SJCRH30 (cell line): ENCODE results near the gene KIF16B. TPM values are rescaled to one million over a fixed set of nuclear protein-coding genes. Genes with fewer than 3 reads are reported as not detected.

Experiments
- DNase-seq, 2 experiments: peaks; one replicate each; pipeline ENCODE4 v3.0.0-alpha.2; 2015 to 2020
- H3K27ac ChIP-seq: fragments of 250-450 bp; sonication (Bioruptor Pico); 2 replicates; pipeline ENCODE4 v1.5.1; 2020; ENCODE audit warnings: mild to moderate bottlenecking, moderate library complexity
- H3K27me3 ChIP-seq: fragments of 250-450 bp; sonication (Bioruptor Pico); 2 replicates; pipeline ENCODE4 v1.5.1; 2020; ENCODE audit warnings: mild to moderate bottlenecking, moderate library complexity
- H3K36me3 ChIP-seq: fragments of 250-450 bp; sonication (Bioruptor Pico); 2 replicates; pipeline ENCODE4 v1.5.1; 2020; ENCODE audit warnings: mild to moderate bottlenecking, moderate library complexity
- H3K4me1 ChIP-seq: fragments of 250-450 bp; sonication (Bioruptor Pico); 2 replicates; pipeline ENCODE4 v1.5.1; 2020; ENCODE audit warnings: mild to moderate bottlenecking, moderate library complexity
- H3K4me3 ChIP-seq: fragments of 250-450 bp; sonication (Bioruptor Pico); 2 replicates; pipeline ENCODE4 v1.5.1; 2020; ENCODE audit warnings: mild to moderate bottlenecking, moderate library complexity
- H3K9me3 ChIP-seq: fragments of 250-450 bp; sonication (Bioruptor Pico); replicated peaks from 2 replicates; pipeline ENCODE4 v1.5.1; 2020; ENCODE audit warnings: mild to moderate bottlenecking, moderate library complexity
- total RNA-seq: library from RNA; depleted of rRNA; stranded (reverse); fragments of >200 nt; shearing (Covaris generic); gene quantifications from 2 replicates; pipeline ENCODE4 v1.2.3, GENCODE V29; 2014

KIF16B gene
- total RNA-seq, 1 experiment from 2014 or later = 2.0 TPM

GRCh38 chr20:16553684-16554083 is 19.6 kb downstream of the KIF16B start:
- H3K27ac ChIP-seq = no peak overlapping the region
- H3K36me3 ChIP-seq = no peaks in the 10 kb centered on the region
- no peaks in the 10 kb centered on the region for H3K9me3 ChIP-seq
- no peaks in the 10 kb centered on the region for H3K4me1 ChIP-seq
- H3K27me3 ChIP-seq = no peaks in the 10 kb centered on the region
- no peak overlapping the region for H3K4me3 ChIP-seq
- no peak for DNase-seq

- no peak overlapping the region for H3K27ac ChIP-seq
- no peaks in the 10 kb centered on the region for H3K36me3 ChIP-seq
- H3K4me3 ChIP-seq = no peak overlapping the region
- DNase-seq = no peak
- no peaks in the 10 kb centered on the region for H3K9me3 ChIP-seq
- no peaks in the 10 kb centered on the region for H3K4me1 ChIP-seq
- no peaks in the 10 kb centered on the region for H3K27me3 ChIP-seq
Observed at GRCh38 chr20:16553101-16553500, 20.1 kb downstream of the KIF16B start.

GRCh38 chr20:16552015-16552414 is 21.2 kb downstream of the KIF16B start:
- no peak overlapping the region for H3K27ac ChIP-seq
- DNase-seq = no peak

GRCh38 chr20:16551607-16552006 is 21.6 kb downstream of the KIF16B start:
- Histone ChIP-seq H3K4me3 (no peak overlapping the region), H3K27ac (no peak overlapping the region), H3K36me3 (no peaks in the 10 kb centered on the region), H3K9me3 (no peaks in the 10 kb centered on the region), H3K27me3 (no peaks in the 10 kb centered on the region), H3K4me1 (no peaks in the 10 kb centered on the region)
- DNase-seq = no peak

More at GRCh38 chr20:16552015-16552414, 21.2 kb downstream of the KIF16B start:
- Histone ChIP-seq H3K36me3 (no peaks in the 10 kb centered on the region), H3K27me3 (no peaks in the 10 kb centered on the region), H3K4me3 (no peak overlapping the region), H3K4me1 (no peaks in the 10 kb centered on the region), H3K9me3 (no peaks in the 10 kb centered on the region)

- Histone ChIP-seq H3K4me3 (no peak overlapping the region), H3K27ac (no peak overlapping the region), H3K27me3 (no peaks in the 10 kb centered on the region), H3K9me3 (no peaks in the 10 kb centered on the region), H3K4me1 (no peaks in the 10 kb centered on the region), H3K36me3 (no peaks in the 10 kb centered on the region)
- DNase-seq = no peak
Observed at GRCh38 chr20:16548068-16548672, 25.1 kb downstream of the KIF16B start.

- no peak overlapping the region for H3K4me3 ChIP-seq
- H3K36me3 ChIP-seq = no peaks in the 10 kb centered on the region
- no peak overlapping the region for H3K27ac ChIP-seq
- no peak for DNase-seq
- no peaks in the 10 kb centered on the region for H3K27me3 ChIP-seq
- H3K9me3 ChIP-seq = no peaks in the 10 kb centered on the region
- no peaks in the 10 kb centered on the region for H3K4me1 ChIP-seq
Observed at GRCh38 chr20:16544949-16545348, 28.3 kb downstream of the KIF16B start.

GRCh38 chr20:16542477-16542876 is 30.8 kb downstream of the KIF16B start:
- no peaks in the 10 kb centered on the region for H3K36me3 ChIP-seq
- H3K9me3 ChIP-seq = no peaks in the 10 kb centered on the region
- DNase-seq = no peak
- H3K4me1 ChIP-seq = no peaks in the 10 kb centered on the region
- H3K4me3 ChIP-seq = no peak overlapping the region
- H3K27ac ChIP-seq = no peak overlapping the region
- no peaks in the 10 kb centered on the region for H3K27me3 ChIP-seq

GRCh38 chr20:16541878-16542277 is 31.4 kb downstream of the KIF16B start:
- no peaks in the 10 kb centered on the region for H3K27me3 ChIP-seq
- no peaks in the 10 kb centered on the region for H3K36me3 ChIP-seq
- no peaks in the 10 kb centered on the region for H3K4me1 ChIP-seq
- DNase-seq = no peak
- no peak overlapping the region for H3K4me3 ChIP-seq
- H3K9me3 ChIP-seq = no peaks in the 10 kb centered on the region
- H3K27ac ChIP-seq = no peak overlapping the region

GRCh38 chr20:16541226-16541625 is 32.0 kb downstream of the KIF16B start:
- Histone ChIP-seq H3K4me1 (no peaks in the 10 kb centered on the region), H3K27me3 (no peaks in the 10 kb centered on the region), H3K36me3 (no peaks in the 10 kb centered on the region), H3K4me3 (no peak overlapping the region), H3K27ac (no peak overlapping the region), H3K9me3 (no peaks in the 10 kb centered on the region)
- no peak for DNase-seq

- Histone ChIP-seq H3K4me1 (no peaks in the 10 kb centered on the region), H3K4me3 (no peak overlapping the region), H3K27me3 (no peaks in the 10 kb centered on the region), H3K36me3 (no peaks in the 10 kb centered on the region), H3K27ac (no peak overlapping the region), H3K9me3 (no peaks in the 10 kb centered on the region)
- DNase-seq = no peak
Observed at GRCh38 chr20:16539280-16540021, 33.8 kb downstream of the KIF16B start.

GRCh38 chr20:16538779-16539178 is 34.5 kb downstream of the KIF16B start:
- Histone ChIP-seq H3K4me3 (no peak overlapping the region), H3K36me3 (no peaks in the 10 kb centered on the region), H3K27me3 (no peaks in the 10 kb centered on the region), H3K9me3 (no peaks in the 10 kb centered on the region), H3K4me1 (no peaks in the 10 kb centered on the region), H3K27ac (no peak overlapping the region)
- no peak for DNase-seq

- Histone ChIP-seq H3K27me3 (no peaks in the 10 kb centered on the region), H3K27ac (no peak overlapping the region), H3K36me3 (no peaks in the 10 kb centered on the region), H3K9me3 (no peaks in the 10 kb centered on the region), H3K4me3 (no peak overlapping the region), H3K4me1 (no peaks in the 10 kb centered on the region)
- no peak for DNase-seq
Observed at GRCh38 chr20:16537918-16538317, 35.3 kb downstream of the KIF16B start.

- Histone ChIP-seq H3K9me3 (no peaks in the 10 kb centered on the region), H3K36me3 (no peaks in the 10 kb centered on the region), H3K27ac (no peak overlapping the region), H3K4me1 (no peaks in the 10 kb centered on the region), H3K27me3 (no peaks in the 10 kb centered on the region), H3K4me3 (no peak overlapping the region)
- DNase-seq = no peak
Observed at GRCh38 chr20:16537025-16537665, 36.1 kb downstream of the KIF16B start.

- H3K36me3 ChIP-seq = no peaks in the 10 kb centered on the region
- no peaks in the 10 kb centered on the region for H3K27me3 ChIP-seq
- no peak for DNase-seq
- no peaks in the 10 kb centered on the region for H3K9me3 ChIP-seq
- H3K4me1 ChIP-seq = no peaks in the 10 kb centered on the region
- no peak overlapping the region for H3K27ac ChIP-seq
- H3K4me3 ChIP-seq = no peak overlapping the region
Observed at GRCh38 chr20:16535277-16535676, 38.0 kb downstream of the KIF16B start.

GRCh38 chr20:16533502-16533901 is 39.7 kb downstream of the KIF16B start:
- Histone ChIP-seq H3K9me3 (no peaks in the 10 kb centered on the region), H3K27ac (no peak overlapping the region), H3K4me3 (no peak overlapping the region), H3K4me1 (no peaks in the 10 kb centered on the region; the same call in 1 of the 2 replicates), H3K27me3 (no peaks in the 10 kb centered on the region), H3K36me3 (no peaks in the 10 kb centered on the region)
- DNase-seq = no peak
